Umbilical cord (tissue), 2 donors: ENCODE results near the gene RASGRP2. TPM values are rescaled to one million over a fixed set of nuclear protein-coding genes. Genes with fewer than 3 reads are reported as not detected.

Experiments used
- DNase-seq: peaks from one replicate; pipeline ENCODE4 v3.0.0-alpha.2; 2015; ENCODE audit warnings: low spot score
- total RNA-seq: library from RNA; depleted of rRNA; stranded (reverse); fragments of >200 nt; gene quantifications from one replicate; pipeline ENCODE4 v1.2.3, GENCODE V29; 2014; ENCODE audit warnings: low replicate concordance; ENCODE audit not compliant: insufficient read depth

RASGRP2 gene
- total RNA-seq, 1 donor from 2014 or later, result 15.9 TPM

- no peak for DNase-seq
These were observed 27.9 kb upstream of the RASGRP2 start for GRCh38 chr11:64771861-64772260.

DNA sequence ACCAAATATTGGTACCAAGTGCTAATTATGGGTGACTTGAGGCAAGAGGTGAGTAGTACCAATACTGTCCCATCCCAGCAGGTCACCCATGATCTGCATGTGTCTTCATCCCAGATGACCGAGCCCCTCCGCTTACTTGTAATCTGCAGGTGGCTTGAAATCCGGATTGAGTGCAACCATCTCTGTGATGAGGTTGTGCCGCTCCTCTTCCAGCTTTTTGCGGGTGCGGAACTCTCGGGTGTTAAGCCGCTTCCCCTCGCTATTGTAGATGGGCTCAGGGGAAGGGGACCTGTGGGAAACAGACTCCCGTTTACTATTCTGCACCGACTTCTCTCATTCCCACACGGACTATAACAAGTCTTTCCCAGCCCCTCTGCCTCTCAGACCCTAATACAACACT is 26.2 kb upstream of the RASGRP2 start:
- DNase-seq, result no peak

DNA sequence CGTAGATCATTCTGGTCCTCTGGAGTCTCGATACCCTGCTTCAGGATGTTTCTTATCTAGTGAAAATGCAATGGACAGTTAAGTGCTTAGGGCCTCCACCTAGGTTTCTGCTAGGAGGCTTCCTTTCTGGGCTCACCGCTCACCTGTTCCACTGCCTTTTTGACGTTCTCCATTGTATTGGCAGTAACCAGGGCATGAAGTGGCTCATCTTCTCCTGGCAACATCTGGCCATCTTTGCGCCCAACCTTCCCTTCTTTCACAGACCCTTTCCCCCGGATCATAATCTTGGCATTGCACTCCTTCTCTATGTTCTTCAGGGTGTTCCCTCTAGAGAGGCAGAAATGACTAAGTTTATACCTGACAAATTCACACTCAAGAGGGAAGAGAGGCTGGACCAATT is 25.3 kb upstream of the RASGRP2 start:
- DNase-seq, result no peak

DNA sequence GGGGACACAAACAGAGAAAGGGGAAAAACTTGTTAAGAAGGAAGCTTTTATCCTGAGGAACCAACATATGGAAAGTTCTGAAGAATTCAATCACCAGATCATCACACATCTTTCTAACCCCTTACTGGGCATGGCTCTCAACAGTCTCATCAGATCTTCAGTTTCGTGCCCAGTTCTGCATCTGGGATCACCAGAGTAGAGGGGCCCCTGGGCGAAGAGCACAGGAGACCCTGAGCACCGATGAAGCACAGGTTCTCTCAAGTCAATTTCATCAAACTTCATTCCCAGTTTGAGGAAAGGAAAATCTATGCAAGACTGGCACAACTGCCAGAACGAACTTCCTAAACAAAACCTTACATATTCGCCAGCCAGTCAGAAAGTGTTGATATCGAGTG is 24.4 kb upstream of the RASGRP2 start:
- no peak for DNase-seq

GRCh38 chr11:64767344-64768299 is 23.7 kb upstream of the RASGRP2 start:
- peak; percentile 58 for DNase-seq

DNA sequence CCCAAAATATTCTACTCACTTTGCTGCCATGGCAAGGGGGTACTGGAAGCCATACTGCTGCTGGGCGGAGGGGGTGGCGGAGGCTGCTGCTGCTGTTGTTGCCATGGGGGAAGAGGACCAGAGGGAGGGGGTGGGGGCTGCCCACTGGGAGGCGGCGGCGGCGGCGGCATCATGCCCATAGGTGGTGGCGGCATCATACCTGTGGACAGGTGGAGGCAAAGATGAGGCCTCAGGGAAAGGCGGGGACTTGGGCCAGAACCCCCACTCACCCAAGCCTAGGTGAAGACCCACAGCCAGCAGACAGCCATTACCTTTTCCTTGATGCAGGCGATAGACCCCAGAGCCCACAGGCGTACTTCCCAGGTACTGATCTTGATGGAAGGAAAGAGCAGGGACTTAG is 22.9 kb upstream of the RASGRP2 start:
- no peak for DNase-seq

DNA sequence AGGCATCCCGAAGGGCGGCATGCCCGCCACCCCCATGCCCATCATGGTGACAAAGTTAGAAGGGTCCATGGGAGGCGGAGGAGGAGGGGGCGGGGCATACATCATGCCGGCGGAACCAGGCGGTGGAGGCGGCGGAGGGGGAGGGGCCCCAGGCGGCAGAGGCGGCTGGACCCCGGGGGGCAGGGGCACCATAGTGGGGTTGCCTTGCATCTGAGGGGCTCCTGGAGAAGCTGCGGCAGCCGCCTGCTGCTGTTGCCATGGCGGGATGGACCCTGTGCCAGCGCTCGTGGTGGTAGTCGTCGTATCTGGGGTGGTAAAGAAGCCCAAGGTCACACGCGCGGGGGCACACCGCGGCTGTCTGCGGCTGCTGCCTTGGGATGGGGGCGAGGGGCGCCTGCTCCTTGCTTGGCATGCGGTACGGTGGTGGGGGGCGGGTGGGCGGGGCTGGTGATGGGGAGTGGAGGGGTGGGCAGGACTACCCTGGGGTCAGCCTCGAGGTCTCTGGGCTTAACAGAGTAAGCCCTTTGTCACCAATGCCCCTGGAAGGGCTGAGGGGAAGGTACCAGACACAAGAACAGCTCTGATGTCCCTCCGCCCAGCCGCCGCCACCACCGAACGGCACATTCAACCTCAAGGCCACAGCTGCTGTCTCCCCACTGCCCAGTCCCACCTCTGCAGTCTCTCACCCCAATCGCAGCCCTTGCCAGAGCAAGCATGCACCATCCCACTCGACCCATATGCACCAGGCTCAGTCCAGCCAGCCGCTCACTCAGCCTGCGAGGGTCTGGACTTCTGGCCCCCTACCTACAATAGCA is 22.1 kb upstream of the RASGRP2 start:
- DNase-seq, result no peak

DNA sequence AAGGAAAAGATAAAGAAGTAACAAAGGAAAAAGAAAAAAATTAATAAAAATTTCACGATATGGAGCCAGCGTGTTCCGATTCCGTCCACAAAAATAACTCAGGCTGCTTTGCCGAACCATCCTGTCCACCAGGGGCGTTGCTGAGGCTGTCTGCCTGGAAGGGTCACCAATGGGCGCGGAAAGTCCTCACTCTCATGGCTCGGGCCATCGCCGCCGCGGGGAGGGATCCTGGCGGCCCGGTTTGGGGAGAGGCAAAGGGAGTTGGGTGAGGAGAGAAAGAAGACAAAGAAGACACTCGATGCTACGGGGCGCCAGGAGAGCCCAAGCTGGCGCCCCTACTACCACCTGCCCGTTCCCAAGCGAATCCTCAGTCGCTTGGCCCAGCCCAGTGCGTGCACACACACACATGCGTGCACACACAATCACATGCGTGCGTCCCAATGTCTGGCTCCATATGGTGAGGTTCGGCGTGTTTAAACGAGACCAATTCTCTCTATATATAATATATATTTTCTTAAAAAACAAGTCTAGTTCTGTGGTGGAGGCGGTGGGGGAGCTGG is 21.4 kb upstream of the RASGRP2 start:
- DNase-seq, result no peak

DNA sequence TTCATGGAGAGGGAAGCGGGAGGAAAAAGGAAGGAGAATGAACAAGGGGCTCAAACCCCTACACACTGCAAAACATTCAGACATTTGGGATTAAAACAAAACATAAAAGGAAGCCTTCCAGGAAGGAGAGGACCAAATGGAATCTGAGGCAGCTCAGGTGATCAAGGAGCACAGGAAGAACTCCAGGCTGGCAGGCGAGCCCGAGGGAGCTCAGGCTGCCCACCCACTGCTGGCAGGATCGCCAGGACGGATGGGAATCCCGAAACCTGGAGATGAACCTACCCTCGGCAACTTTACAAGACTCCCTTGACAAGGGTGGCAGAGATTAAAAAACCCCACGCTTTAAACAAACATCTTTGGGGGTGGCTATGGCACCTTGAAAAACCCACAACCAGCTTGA is 20.8 kb upstream of the RASGRP2 start:
- DNase-seq, result no peak

- DNase-seq, result no peak
These were observed 20.2 kb upstream of the RASGRP2 start for GRCh38 chr11:64764040-64764611.

DNA sequence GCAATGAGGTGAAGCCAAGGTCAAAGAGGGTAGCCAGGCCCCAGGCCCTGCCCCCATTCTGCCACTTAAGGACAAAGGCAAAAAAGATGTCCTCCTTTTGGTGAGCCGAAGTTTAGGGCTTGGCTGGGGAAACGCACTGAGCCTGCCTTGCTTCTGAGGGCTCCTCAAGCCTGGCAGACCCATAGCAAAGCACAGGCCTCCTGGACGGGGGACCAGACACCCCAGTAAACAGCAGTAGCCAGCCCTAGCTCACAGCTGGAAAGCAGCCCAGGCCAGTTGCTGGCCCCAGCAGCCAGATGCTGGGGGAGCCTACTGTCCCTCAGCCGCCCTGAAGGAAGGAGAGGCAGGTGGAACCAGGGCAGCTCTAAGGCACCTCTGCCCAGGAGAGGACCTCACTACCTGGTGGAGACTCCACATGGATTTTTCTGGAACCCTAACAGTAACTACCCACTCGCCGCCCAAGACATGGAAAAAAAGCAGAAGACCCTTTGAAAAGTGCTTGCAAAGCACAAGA is 19.6 kb upstream of the RASGRP2 start:
- no peak for DNase-seq

GRCh38 chr11:64762674-64763525 is 19.0 kb upstream of the RASGRP2 start:
- DNase-seq, result no peak

- no peak for DNase-seq
These were observed 18.3 kb upstream of the RASGRP2 start for GRCh38 chr11:64762277-64762673.

DNA sequence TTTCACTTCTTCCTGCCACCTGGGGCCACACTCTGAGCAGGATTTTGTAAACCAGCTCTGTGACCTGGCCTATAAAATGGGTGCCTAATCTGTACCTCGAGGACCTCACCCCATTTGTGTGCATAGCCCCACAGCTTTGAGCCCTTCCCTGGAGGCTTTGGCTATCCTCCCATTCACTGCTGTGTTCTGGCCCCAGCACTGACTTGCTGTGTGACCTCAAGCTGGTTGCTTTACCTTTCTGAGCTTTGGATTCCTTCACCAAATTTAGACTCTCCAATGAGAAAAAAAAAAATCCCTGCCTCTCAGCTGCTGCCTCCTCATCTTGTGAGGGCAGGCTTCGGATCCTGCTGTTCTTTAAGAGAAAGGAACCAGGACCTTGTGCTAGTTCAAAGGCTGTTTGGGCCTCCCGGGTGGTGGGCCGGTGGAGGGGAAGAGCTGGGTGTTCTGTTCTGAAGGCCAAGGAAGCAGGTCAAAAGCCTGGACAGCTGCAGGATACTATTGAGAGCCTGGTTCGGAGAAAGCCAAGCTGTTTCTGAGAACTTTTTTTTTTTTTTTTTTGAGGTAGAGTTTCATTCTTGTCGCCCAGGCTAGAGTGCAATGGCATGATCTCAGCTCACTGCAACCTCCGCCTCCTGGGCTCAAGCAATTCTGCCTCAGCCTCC is 16.9 kb upstream of the RASGRP2 start:
- DNase-seq, result no peak

GRCh38 chr11:64759722-64760719 is 16.1 kb upstream of the RASGRP2 start, which contains the start of gene PYGM:
PYGM (minus strand) TSS chr11:64759974; CDS start chr11:64759898, 76 bp downstream.
- DNase-seq, result peak; percentile 94

DNA sequence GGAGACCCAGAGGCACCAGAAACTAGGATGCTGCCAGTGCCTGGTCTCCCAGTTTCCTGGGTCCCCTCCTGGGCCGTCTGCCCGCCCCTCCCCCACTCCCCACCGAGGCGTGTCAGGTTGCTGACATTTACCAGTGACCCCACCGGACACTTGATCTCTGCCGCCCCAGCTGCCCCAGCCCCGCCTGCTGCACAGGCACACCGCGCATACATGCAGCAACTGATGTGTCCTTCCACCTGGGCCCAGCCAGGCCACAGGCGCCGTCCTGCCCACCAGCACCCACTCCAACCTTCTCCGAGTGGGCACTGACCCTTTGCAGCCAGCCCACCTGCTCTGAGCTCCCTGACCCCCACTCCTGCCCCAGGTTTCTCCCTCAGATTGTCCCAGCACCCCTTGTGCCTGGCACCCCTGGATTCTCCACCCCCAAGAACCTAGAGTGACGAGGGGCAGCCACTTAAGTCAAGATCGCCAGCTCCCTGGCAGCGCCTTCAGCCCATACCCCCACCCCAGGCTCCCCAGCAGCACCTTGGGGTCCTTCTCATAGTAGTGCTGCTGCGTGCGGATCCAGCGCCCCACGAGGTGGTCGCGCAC is 15.3 kb upstream of the RASGRP2 start:
- DNase-seq, result no peak

- DNase-seq, result no peak
These were observed 14.6 kb upstream of the RASGRP2 start for GRCh38 chr11:64758330-64759079.
